Activated CD4-positive, alpha-beta T cell treated with anti-CD3 and anti-CD28 coated beads, Interleukin-2, amount 10 ng/mL, durations not matched to agents 24 days and 14 days (primary cell): ENCODE data around the gene PCID2. TPM values are rescaled to one million over a fixed set of nuclear protein-coding genes. Genes with fewer than 3 reads are reported as not detected.

Experiments used
- DNase-seq: peaks from one replicate; pipeline ENCODE4 v3.0.0; 2022
- H3K27ac Mint-ChIP-seq: one replicate; pipeline ENCODE4 v1.8.0; 2022; ENCODE audit warnings: mild to moderate bottlenecking, mixed read lengths
- H3K27me3 Mint-ChIP-seq: one replicate; pipeline ENCODE4 v1.8.0; 2022; ENCODE audit warnings: mixed read lengths
- H3K36me3 Mint-ChIP-seq: one replicate; pipeline ENCODE4 v1.8.0; 2022; ENCODE audit warnings: low read depth, mild to moderate bottlenecking, mixed read lengths
- H3K4me1 Mint-ChIP-seq: one replicate; pipeline ENCODE4 v1.8.0; 2021; ENCODE audit warnings: mixed read lengths
- H3K4me3 Mint-ChIP-seq: one replicate; pipeline ENCODE4 v1.8.0; 2022; ENCODE audit warnings: mild to moderate bottlenecking, moderate library complexity, mixed read lengths
- H3K9me3 Mint-ChIP-seq: one replicate; pipeline ENCODE4 v1.8.0; 2021; ENCODE audit warnings: mixed read lengths
- intact Hi-C: fragments of 100-400 bp; cut with micrococcal nuclease; formaldehyde crosslinking; loops from one replicate; pipeline ENCODE4 v1.15.1; 2023
- total RNA-seq: library from RNA; stranded (reverse); gene quantifications from 2 replicates; pipeline ENCODE4 v1.2.3, GENCODE V29; 2022

PCID2 gene
- total RNA-seq, 1 donor from 2014 or later, result 87.1 TPM

DNA sequence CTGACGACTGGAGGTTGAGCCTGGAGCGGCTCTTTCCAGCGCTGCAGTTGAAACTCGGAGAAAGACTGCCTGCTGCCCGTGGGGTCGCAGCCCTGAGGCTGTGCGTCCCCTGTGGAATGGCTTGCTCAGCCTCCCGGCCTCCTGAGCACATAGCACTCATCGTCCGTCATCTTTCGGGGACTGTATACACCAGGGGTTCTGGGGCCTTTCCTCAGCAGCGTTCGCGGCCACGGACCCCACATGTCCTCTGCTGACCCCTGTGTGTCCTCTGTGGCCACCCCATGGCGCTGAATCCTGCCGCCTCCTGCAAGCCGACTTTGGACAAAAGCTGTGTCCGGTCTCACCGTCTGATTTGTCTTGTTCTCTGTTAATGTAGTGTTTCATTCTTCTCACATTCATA is 21.3 kb upstream of the PCID2 start:
- H3K4me3 Mint-ChIP-seq, result no peak overlapping the region

DNA sequence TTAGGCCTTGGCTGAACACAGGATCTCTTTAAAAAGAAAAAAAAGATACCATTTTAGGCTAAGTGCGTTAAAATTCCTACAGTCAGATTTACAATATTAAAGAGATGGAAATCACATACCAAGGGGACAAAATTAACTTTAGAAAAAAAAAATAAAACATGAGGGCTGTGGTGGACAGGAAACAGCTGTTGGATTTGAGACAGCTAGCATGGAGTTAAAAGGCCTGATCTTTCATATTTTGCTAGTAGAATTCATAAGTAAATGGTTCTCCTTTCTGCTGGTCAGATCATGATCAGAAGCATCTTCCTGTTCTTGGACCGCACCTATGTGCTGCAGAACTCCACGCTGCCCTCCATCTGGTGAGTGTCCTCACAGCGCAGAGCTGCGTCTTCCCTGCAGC is 20.7 kb upstream of the PCID2 start:
- DNase-seq, result no peak
- Mint-ChIP-seq H3K27ac (no peak overlapping the region), H3K27me3 (no peaks in the 10 kb centered on the region), H3K4me3 (no peak overlapping the region), H3K36me3 (peaks cover 70% of the 10 kb centered on the region), H3K4me1 (peaks cover 11% of the 10 kb centered on the region), H3K9me3 (no peaks in the 10 kb centered on the region)
- intact Hi-C loops, result no loop called here

More for the DNA sequence above, 21.3 kb upstream of the PCID2 start:
- Mint-ChIP-seq H3K9me3 (no peaks in the 10 kb centered on the region), H3K27me3 (no peaks in the 10 kb centered on the region), H3K27ac (no peak overlapping the region), H3K36me3 (peaks cover 67% of the 10 kb centered on the region), H3K4me1 (peaks cover 11% of the 10 kb centered on the region)
- DNase-seq, result no peak
- intact Hi-C loops, result no loop called here

DNA sequence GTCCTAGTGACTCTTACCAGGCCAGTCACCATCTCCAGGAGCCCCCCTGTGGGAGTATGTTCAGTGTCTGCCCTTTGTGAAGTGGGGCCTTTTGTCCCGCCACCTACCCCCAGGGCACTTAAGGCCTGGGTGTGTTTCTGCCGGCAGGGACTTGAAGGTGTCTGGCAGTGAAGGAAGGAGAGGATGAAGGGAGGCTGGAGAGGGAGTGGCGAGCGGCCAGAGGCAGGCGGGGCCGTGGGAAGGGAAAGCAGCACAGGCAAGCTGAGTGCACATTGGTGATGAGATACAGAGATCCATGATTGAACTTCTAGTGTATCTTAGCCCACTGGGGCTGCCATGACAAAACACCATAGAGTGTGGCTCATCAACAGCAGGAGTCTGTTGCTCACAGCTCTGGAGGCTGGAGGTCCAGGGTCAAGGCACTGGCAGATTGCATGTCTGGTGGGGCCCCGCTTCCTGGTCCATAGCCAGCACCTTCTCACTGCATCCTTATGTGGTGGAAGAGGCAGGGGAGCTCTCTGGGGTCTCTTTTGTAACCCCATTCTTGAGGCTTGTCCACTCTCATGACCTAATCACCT is 18.5 kb upstream of the PCID2 start:
- Mint-ChIP-seq H3K36me3 (peaks cover 65% of the 10 kb centered on the region), H3K9me3 (no peaks in the 10 kb centered on the region), H3K27ac (no peak overlapping the region), H3K4me1 (peaks cover 11% of the 10 kb centered on the region), H3K27me3 (no peaks in the 10 kb centered on the region), H3K4me3 (no peak overlapping the region)
- no peak for DNase-seq
- intact Hi-C loops, result no loop called here

DNA sequence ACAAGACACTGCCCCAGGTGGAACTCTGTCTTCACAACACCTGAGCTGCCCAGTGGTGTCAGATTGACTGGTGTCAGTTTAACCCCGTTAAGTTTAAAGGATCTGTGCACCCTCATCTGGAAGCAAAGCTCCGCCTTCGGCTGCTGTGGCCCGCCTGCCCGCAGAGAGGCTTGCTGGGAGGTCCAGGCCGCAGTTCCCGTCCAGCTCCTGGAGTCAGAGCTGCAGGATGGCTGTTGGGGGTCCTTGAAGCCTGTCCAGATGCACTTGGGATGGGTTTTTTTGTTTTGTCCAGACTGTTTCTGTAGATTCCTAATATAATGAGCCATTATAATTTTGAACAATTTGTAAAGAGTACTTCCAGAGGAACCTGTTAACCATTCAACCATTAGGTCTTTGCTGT is 17.0 kb upstream of the PCID2 start:
- no peaks in the 10 kb centered on the region for H3K27me3 Mint-ChIP-seq
- H3K36me3 Mint-ChIP-seq, result peaks cover 62% of the 10 kb centered on the region
- DNase-seq, result no peak
- no peak overlapping the region for H3K4me3 Mint-ChIP-seq
- no peak overlapping the region for H3K27ac Mint-ChIP-seq
- H3K4me1 Mint-ChIP-seq, result peaks cover 13% of the 10 kb centered on the region
- intact Hi-C loops, result no loop called here
- H3K9me3 Mint-ChIP-seq, result no peaks in the 10 kb centered on the region

DNA sequence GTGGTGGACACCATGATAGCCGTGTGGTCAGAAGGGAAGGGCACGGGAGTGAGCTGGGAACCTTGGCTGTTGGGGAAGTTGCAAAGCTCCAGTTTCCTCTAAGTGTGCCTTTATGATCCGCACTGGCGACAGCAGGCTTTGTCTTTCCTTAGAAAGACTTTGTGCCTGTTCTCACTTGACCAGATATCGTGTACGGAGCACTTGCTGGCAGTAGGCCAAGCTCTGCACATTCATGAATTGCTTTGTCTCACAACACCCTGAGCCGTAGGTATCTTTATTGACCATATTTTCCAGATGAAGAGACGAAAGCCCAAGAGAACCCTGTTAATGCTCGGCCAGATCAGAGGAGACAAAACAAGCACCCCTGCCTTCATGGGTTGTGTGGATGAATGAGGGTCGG is 16.0 kb upstream of the PCID2 start:
- no peaks in the 10 kb centered on the region for H3K9me3 Mint-ChIP-seq
- no peaks in the 10 kb centered on the region for H3K27me3 Mint-ChIP-seq
- intact Hi-C loops, result no loop called here
- no peak for DNase-seq
- H3K4me1 Mint-ChIP-seq, result peaks cover 14% of the 10 kb centered on the region
- H3K27ac Mint-ChIP-seq, result no peak overlapping the region
- no peak overlapping the region for H3K4me3 Mint-ChIP-seq
- H3K36me3 Mint-ChIP-seq, result peaks cover 57% of the 10 kb centered on the region

DNA sequence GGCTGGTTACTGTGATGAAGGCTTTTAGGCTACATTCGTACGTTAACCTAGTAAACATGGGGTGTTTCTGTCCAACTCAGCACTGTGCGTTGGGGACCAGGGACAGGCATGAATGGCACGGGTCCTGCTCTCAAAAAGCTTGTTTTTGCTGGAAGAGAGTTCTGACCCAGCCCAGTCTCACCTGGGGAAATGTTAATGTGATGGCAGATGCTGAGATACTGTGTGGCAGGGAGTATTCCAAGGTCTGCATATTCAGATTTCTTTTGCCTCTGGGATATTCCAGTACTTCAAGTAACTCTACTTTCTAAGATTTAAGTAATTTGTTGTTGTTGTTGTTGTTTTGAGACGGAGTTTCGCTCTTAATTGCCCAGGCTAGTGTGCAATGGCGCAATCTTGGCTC is 14.6 kb upstream of the PCID2 start:
- DNase-seq, result no peak
- no peaks in the 10 kb centered on the region for H3K9me3 Mint-ChIP-seq
- H3K27ac Mint-ChIP-seq, result no peak overlapping the region
- no peaks in the 10 kb centered on the region for H3K27me3 Mint-ChIP-seq
- peaks cover 14% of the 10 kb centered on the region for H3K4me1 Mint-ChIP-seq
- intact Hi-C loops, result no loop called here
- no peak overlapping the region for H3K4me3 Mint-ChIP-seq
- H3K36me3 Mint-ChIP-seq, result peaks cover 47% of the 10 kb centered on the region

DNA sequence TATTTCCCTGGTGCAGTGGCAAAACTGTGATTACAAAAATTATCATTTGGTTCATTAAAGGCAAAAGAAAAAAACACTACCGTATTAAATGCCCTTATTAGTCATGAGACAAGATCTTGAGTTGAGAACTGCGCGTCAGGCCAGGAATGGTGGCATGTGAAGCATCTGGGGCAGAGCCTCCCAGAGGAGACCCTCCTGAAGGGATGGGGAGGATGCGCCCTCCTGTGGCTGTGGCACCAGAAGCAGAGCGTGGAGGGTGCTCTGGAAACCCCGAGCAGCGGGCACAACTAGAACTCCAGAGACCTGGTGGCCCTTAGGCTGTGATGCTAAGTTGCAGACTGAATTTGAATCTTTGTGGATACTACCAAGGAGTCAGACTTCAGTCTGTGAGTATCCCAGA is 12.4 kb upstream of the PCID2 start:
- intact Hi-C loops, result no loop called here
- no peak overlapping the region for H3K27ac Mint-ChIP-seq
- DNase-seq, result no peak

DNA sequence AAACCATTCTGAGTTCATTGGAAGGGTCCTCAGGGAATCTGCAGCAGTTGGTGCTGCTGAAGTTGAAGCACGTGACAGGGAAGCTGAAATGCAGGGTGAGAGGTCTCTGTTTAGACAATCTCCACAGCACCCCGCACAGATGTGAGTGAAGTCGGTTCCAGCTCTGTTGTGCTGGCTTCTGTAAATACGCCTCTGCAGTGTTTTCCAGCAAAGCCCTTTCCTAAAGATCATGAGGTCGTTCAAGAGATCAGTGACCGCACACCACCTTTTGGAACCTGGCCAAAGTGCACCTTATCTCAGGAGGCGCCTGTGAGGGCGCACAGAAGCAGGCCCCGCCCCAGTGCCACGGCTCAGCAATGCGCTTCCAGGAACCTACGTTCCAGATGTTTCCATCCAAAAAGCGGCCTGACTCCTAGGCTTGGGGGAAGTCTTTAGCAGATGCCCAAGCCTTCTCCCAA is 11.7 kb upstream of the PCID2 start:
- DNase-seq, result no peak
- H3K36me3 Mint-ChIP-seq, result peaks cover 32% of the 10 kb centered on the region
- H3K27ac Mint-ChIP-seq, result no peak overlapping the region
- intact Hi-C loops, result no loop called here
- no peaks in the 10 kb centered on the region for H3K27me3 Mint-ChIP-seq
- no peaks in the 10 kb centered on the region for H3K9me3 Mint-ChIP-seq
- no peak overlapping the region for H3K4me3 Mint-ChIP-seq
- H3K4me1 Mint-ChIP-seq, result peaks cover 12% of the 10 kb centered on the region

More for the DNA sequence above, 12.4 kb upstream of the PCID2 start:
- no peaks in the 10 kb centered on the region for H3K9me3 Mint-ChIP-seq
- peaks cover 32% of the 10 kb centered on the region for H3K36me3 Mint-ChIP-seq
- no peaks in the 10 kb centered on the region for H3K27me3 Mint-ChIP-seq
- H3K4me3 Mint-ChIP-seq, result no peak overlapping the region
- H3K4me1 Mint-ChIP-seq, result peaks cover 12% of the 10 kb centered on the region

DNA sequence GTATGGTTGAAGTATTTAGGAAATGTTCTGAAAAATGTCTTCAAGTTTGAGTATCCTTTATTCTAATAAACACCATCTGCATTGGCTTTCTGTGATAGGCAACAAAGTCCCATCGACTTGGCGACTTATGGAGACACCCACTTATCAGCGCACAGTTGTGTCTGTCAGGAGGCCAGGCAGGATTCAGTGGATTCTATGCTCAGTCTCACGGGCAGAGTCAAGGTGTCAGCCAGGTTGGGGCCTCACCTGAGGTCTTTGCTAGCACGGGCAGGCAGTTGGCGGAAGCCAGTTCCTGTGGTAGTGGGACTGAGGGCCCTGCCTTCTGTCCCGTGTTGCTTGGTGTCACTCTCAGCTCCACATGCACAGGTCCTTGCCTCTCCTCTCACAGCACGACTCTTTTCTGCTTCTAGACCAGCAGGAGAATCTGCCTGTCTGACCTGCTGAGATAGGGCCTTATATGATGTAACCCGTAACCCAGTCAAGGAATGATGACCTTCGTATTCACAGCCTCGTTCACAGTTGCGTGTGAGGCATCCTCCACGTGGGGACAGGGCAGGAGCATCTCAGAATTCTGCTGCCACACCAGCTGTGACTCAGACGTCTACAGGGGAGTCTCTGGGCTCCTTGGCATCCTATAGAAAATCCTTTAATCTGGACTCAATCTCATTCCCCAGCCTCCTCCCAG is 10.9 kb upstream of the PCID2 start:
- no peak overlapping the region for H3K27ac Mint-ChIP-seq
- H3K36me3 Mint-ChIP-seq, result peaks cover 24% of the 10 kb centered on the region
- H3K9me3 Mint-ChIP-seq, result no peaks in the 10 kb centered on the region
- H3K4me3 Mint-ChIP-seq, result no peak overlapping the region
- no peaks in the 10 kb centered on the region for H3K27me3 Mint-ChIP-seq
- intact Hi-C loops, result no loop called here
- no peak for DNase-seq
- H3K4me1 Mint-ChIP-seq, result peaks cover 14% of the 10 kb centered on the region

DNA sequence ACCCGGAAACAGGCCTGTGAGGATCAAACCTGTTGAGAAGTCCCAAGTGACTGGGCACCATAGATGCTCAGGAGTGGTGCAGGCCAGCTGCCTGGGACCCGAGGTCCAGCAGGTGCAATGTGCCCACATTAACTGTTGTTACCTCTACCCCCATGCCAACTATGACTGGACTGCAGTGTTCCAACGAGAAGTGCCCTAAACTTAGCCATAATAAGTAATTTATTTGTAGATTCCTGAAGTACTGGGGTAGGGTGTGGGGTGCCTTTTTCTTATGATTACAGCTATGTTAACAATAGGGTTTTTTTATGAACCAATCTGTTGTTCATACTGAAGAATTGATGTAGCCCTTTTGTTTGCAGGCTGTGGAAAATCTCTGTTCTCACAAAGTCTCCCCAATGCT is 10.1 kb upstream of the PCID2 start:
- H3K27me3 Mint-ChIP-seq, result no peaks in the 10 kb centered on the region
- H3K36me3 Mint-ChIP-seq, result peaks cover 22% of the 10 kb centered on the region
- intact Hi-C loops, result no loop called here
- H3K4me1 Mint-ChIP-seq, result peaks cover 19% of the 10 kb centered on the region
- no peak overlapping the region for H3K27ac Mint-ChIP-seq
- no peaks in the 10 kb centered on the region for H3K9me3 Mint-ChIP-seq
- DNase-seq, result no peak
- H3K4me3 Mint-ChIP-seq, result no peak overlapping the region

DNA sequence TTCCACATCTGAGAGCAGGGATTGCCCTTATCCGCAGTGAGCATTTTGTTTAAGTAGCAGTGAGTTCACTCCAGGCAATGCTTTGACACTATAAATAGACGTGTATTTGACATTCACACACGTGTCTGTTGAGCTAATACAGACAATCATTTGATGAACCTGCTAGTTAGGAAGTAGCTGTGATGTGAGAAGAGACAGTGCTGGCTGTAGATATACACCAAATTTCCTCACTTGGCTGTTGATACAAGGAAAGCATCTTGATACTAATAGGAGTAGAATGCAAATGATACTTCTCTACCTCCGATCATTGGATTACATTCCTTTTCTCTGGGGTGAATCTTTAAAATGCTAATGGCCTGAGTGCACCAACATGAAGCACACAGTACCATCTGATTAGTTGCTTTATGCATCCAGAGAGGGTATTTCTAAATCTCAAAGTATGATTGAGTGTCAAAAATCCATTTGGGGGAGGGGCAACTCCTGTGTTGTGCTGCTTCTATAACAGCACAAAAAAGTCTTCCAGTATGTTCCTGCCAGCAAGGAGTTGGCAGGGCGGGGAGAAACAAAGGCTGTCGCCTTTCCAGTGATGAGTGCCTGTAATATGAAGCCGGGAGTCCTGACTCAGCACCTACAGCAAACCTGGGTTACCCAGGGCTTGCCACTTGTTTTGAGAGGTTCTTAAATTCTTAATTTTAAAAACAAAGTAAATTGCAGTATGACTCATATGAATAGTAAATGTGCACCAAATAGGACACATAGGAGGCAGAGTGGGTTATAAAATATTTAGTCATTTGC is 8.0 kb upstream of the PCID2 start:
- Mint-ChIP-seq H3K27ac (no peak overlapping the region), H3K27me3 (no peaks in the 10 kb centered on the region), H3K4me3 (no peak overlapping the region), H3K36me3 (peaks cover 17% of the 10 kb centered on the region), H3K4me1 (peaks cover 23% of the 10 kb centered on the region), H3K9me3 (peaks cover 5% of the 10 kb centered on the region)
- intact Hi-C loops, result no loop called here
- no peak for DNase-seq

DNA sequence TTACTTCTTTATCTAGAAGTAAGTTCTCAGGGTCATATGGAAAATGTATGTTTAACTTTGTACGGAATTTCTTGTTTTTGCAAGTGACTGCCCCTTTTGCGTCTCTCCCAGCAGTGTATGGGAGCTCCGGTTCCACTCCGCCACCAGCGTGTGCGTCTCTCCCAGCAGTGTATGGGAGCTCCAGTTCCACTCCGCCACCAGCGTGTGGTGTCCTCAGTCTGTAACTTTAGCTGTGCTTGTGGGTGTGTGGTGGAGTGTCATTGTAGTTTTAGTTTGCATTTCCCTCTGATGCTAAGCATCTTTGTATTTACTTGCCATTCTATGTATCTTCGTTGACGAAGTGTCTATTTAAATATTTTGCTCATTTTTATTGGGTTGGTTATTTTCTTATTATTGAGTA is 3.3 kb upstream of the PCID2 start:
- peaks cover 5% of the 10 kb centered on the region for H3K9me3 Mint-ChIP-seq
- peaks cover 28% of the 10 kb centered on the region for H3K36me3 Mint-ChIP-seq
- H3K27me3 Mint-ChIP-seq, result no peaks in the 10 kb centered on the region
- DNase-seq, result peak; percentile 70
- H3K4me3 Mint-ChIP-seq, result peak overlapping the region; percentile 77
- intact Hi-C loops, result no loop called here
- H3K4me1 Mint-ChIP-seq, result peaks cover 33% of the 10 kb centered on the region
- peak overlapping the region; percentile 17 for H3K27ac Mint-ChIP-seq

DNA sequence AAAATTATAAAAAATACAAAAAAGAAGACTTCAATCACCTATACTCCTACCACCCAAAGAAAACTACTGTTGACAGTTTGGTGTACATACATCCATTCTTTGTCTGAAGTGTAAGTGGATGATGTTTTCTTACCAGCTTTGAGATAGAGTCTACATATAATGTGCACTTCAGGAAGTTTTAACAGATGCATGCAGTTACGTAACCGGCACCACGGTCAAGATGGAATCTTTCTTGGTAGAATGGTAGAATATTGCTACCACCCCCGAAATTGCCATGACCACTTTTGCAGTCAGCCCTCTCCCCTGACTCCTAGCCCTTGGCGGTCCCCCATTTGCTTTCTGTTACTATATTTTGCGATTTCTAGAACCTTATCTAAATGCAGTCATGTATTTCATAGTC is 2.4 kb upstream of the PCID2 start:
- no peaks in the 10 kb centered on the region for H3K27me3 Mint-ChIP-seq
- peak overlapping the region; percentile 56 for H3K27ac Mint-ChIP-seq
- peak overlapping the region; percentile 77 for H3K4me3 Mint-ChIP-seq
- peaks cover 40% of the 10 kb centered on the region for H3K4me1 Mint-ChIP-seq
- no peak for DNase-seq
- peaks cover 36% of the 10 kb centered on the region for H3K36me3 Mint-ChIP-seq
- peaks cover 5% of the 10 kb centered on the region for H3K9me3 Mint-ChIP-seq
- intact Hi-C loops, result no loop called here

DNA sequence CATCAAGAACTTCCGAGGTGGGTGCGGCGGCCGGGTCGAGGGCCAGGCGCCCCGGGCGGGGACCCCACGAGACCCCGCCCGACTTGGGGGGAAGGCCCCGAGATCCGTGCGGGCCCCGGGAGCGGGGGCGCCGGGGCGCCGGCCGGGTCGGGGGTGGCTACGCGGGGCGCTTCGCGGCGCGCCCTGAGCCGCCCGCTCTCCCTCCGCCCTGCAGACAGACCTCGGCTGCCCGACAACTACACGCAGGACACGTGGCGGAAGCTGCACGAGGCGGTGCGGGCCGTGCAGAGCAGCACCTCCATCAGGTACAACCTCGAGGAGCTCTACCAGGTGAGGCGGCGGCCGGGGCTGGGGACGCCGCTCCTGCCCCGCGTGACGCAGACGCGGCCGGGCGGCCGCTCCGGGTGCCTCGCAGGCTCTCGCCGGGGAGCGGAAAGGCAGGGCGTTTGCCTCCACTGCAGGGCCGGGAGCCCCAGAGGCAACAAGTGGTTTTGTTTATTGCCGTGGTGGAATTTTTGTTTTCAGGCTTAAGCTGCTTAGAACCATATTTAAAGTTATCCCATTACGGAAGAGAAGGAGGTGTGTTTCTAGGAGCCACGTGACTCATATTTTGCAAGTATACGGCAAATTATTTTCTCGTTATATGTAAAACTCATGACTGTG is 1.4 kb upstream of the PCID2 start:
- Mint-ChIP-seq H3K36me3 (peaks cover 41% of the 10 kb centered on the region), H3K27me3 (no peaks in the 10 kb centered on the region), H3K4me1 (peaks cover 49% of the 10 kb centered on the region), H3K27ac (peak overlapping the region; percentile 88), H3K4me3 (peak overlapping the region; percentile 89), H3K9me3 (peaks cover 5% of the 10 kb centered on the region)
- intact Hi-C loops, result loop anchor here (2.0 to 10.0 kb wide), 4 partner anchors 185 to 375 kb away; partner anchors contain the start of genes DCUN1D2 and TFDP1
- DNase-seq, result peak; percentile 92
